ENCODE data around the gene SPR.
A peak's percentile ranks its signal among the peaks of the same experiment; 100 is the strongest.
"Not testable (repeated sequence)": the region's sequence is repeated elsewhere in the genome, so short reads cannot be mapped to it uniquely, and the experiment has no call there.

The SPR gene

GRCh38 chr2:72889991-72890390, 2.8 kb downstream of the SPR start:
- no peak for DNase-seq

DNA sequence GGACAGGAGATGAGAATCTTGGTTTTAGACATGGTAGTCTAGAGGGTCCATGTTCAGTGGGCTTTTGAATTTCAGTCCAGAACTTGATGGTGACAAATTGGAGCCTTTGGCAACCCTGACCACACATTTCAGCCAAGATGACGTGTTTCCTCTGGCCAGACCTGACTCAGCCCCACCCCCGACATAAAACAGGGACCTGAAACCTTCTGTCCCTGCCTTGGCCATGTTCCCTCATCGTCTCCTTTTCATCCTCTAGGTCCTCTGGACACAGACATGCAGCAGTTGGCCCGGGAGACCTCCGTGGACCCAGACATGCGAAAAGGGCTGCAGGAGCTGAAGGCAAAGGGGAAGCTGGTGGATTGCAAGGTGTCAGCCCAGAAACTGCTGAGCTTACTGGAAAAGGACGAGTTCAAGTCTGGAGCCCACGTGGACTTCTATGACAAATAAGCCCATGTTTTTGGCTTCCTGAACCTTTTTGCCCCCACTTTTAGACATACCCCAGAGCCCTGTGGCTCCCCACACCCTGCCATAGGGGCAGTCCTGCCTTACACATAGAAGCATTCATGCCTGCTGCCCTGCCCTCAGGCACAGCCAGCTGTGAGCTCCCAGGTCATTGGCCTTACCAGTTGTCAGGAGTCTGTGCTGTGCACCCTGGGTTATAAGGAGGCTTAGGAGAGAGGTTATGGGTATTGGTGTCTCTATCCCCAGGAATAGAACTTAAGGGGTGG, 4.0 kb downstream of the SPR start:
- peak in 1 of 2 donors; percentile 33 for DNase-seq

- DNase-seq, result peak; percentile 60 to 63
Observed at GRCh38 chr2:72892506-72893173, 5.4 kb downstream of the SPR start.

DNA sequence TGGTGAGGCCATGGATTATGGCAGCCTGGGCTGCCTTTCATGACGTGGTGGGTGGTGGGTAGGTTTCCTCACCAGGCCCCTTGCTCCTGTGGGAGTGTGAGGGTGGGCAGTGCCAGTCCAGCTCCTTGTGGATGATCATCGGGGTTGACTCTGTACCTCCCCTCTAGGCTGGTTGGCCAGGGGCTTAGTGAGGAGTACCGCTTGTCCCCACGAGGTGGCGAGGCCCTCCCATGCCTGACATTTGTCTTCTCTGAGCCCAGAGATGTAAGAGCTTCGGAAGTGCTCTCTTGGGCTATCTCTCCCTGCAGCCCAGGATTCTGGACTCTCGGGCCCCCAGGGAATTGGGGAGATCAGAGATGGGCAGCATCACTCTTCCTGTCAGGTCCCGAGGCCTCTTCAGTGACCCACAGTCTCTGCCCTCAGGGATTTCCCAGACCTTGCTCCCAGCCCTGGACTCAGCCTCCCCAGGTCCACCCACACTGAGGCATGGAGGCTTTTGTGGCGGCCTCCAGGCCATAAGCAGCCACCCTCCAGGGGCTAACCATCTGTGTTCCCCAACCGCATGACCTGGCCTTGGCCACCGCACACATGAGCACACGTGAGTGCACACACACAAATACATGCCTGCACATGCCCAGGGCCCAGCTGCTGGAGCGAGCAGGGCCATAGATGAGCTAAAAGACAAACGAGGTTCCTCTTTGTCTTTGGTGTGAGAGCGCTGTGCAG, 6.5 kb downstream of the SPR start:
- no peak for DNase-seq

DNA sequence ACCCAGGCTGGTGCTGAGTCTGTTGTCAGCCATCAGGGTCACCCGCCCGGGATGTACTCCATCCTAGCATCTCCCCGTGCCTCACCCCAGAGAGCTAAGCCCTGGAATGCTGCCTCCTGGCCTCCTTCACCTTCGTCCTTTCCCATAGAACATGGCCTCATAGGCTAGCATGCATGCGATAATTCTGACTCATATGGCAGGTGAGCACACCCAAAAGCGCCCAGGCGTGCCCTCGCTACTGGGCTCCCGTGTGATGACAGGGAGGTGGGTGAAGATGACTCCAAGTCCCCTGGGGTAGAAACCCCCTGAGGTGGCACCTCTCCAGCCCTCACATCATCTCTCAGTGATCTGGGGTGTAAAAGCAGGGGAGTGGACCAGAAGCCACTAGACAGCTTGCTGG, 7.3 kb downstream of the SPR start:
- DNase-seq, result no peak

DNA sequence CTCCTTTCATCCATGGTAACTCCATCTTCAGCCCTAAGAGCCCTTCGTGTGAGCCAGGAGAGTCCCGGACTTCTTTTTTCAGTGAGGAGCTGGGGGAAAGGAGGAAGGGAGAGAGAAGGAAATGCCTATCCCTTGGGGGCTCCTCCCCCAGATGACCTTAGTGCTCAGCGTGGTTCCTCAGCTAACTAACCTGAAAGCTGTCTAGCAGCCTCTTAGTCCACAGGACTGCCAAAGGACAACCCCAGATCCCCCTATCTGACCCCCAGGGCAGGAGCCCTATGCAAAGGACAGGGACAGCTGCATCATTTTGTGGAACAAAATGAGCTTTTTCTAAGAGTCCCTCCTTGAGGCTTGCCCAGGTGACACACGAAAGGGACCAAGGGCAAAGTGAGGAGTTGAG, 7.9 kb downstream of the SPR start:
- DNase-seq, result no peak

GRCh38 chr2:72895759-72896281, 8.6 kb downstream of the SPR start:
- DNase-seq, result no peak

GRCh38 chr2:72896446-72896845, 9.2 kb downstream of the SPR start:
- no peak for DNase-seq

DNA sequence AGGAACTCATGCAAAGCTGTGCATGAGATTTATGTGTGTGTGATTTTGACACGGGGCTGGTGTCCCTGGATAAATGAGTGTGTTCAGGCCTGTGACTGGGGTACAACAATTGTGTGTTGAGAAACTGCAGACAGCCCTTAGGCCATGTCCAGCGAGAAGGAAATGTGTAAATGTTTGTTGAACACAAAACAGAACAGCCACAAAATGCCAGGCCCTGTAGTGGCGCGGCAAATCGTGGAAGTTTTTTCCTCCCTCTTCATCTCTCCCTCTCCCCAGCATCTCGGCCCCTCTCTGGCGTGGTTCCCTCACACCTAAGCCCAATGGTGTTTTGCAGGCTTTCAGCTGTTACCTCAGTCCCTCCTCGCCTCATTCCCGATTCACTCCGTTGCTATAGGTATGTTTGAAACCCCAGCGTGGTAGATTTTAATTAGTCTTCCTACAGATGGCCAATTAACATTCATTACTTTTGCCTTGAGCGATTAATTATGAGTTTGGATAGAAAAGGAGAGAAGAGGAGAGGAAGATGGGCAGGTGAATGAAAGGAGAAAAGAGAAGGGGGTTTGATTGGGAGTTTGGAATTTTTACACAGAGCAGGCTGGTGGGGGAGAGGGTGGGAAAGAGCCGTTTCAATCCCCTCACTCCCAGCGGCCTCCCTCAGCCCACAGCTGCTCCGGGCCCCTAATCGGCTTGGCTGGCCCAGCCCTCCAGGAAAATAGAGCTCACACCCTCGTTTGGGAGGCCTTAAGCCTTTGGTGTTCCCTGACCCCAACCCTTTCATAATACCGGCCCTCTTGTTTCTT, 10.8 kb downstream of the SPR start:
- DNase-seq, result no peak

DNA sequence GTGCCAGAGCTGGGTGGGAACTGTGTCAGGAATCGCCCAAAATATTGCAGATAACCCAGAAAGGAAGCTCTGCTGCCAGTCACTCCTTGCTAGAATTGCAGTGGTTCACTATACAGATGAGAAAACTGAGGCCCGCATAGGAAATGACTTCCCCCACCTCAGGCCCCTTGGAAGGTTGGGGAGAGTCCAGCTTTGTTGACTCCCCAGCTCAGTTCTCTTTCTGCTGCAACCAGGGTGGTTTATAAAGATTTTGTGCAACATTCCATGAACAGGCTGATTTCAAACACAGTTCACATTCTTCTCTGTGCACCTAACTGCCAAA, 11.3 kb downstream of the SPR start:
- DNase-seq, result no peak

- DNase-seq, result no peak
Observed at GRCh38 chr2:72900191-72900825, 13.1 kb downstream of the SPR start.

GRCh38 chr2:72901426-72901825, 14.2 kb downstream of the SPR start:
- DNase-seq, result no peak

GRCh38 chr2:72907369-72907768, 20.2 kb downstream of the SPR start:
- DNase-seq, result not testable (repeated sequence)

- DNase-seq, result no peak
Observed at GRCh38 chr2:72908741-72909140, 21.5 kb downstream of the SPR start.

DNA sequence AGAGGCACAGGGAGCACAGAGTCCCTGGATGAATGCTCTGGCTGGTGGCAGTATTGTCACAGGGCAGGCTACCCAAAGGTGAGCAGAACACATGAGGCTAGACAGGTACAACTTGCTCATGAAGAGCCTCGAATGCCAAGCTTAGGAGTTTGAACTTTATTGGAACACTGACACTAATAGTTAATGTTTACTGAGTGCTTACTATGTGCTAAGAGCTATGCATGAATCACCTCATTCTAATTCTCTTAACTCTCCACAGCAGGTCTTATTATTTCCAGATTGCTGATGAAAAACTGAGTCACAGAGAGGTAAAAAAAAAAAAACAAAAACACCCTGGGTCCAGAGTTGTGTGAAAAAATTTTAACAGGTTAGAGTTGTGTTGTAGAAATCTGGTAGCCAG, 24.0 kb downstream of the SPR start:
- no peak for DNase-seq

DNA sequence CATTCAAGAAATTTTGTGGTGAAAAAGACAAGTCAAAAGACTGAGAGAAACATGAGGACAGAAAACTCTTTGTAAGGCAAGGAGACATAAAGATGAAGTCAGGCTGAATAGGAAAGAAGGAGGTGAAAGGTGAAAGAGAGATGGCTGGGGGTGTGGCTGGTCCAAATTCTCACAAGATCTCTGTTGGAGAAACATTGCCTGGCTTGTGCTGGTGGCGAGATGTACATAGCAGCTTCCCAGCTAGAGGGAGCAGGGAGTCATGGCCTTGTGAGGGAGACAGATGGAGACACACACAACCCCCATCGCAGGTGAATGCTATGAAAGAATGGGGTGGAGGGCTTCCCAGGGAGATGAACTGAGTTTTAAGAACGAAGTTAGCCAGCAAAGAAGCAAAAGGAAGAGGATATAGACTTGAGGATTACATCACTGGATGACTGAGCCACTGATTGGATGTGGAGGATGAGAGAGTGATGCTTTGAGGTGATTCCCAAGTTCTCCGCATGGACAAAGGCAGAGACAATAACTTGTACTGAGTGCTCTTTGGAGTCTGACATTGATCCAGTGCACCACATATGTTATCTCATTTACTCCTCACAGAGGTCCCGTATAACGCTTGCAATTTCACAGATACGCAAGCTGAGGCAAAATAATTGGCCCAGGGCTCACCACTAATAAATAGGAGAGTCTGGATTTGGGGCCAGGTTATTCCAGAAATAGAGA, 26.4 kb downstream of the SPR start:
- DNase-seq, result no peak

DNA sequence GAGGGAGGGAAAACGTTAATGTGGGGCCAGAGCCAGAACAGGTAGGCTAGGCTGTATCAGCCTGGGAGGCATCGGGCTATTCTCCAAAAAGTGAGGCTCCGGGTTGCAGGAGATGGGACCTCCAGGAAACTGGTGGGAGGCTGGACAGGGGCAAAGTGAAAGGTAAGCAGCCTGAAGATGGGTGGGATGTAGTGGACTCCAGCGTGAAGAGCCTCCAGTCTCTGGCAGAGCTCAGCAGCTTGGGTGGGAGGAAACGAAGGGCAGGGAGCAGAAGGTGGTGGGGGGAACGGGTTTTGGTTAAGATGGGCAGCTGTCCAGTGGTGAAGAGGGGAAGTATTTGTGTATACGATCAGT, 27.0 kb downstream of the SPR start:
- no peak for DNase-seq

GRCh38 chr2:72914589-72915319, 27.5 kb downstream of the SPR start:
- no peak for DNase-seq

GRCh38 chr2:72915320-72915906, 28.2 kb downstream of the SPR start:
- no peak for DNase-seq

- peak; percentile 38 to 41 for DNase-seq
Observed at GRCh38 chr2:72915907-72916742, 28.9 kb downstream of the SPR start.
